HTERT RPE-1 (cell line): ENCODE measurements around the gene MAPKAP1.

Experiments used
- in situ Hi-C: fragments of 300-500 bp; cut with MboI; formaldehyde crosslinking; loops from 4 replicates; pipeline ENCODE4 v1.14.3; 2020; ENCODE audit warnings: low sequenced_read_pairs

MAPKAP1 gene

GRCh38 chr9:125436613-125437443 lies 270.2 kb downstream of the MAPKAP1 start:
- in situ Hi-C loops = no loop called here

DNA sequence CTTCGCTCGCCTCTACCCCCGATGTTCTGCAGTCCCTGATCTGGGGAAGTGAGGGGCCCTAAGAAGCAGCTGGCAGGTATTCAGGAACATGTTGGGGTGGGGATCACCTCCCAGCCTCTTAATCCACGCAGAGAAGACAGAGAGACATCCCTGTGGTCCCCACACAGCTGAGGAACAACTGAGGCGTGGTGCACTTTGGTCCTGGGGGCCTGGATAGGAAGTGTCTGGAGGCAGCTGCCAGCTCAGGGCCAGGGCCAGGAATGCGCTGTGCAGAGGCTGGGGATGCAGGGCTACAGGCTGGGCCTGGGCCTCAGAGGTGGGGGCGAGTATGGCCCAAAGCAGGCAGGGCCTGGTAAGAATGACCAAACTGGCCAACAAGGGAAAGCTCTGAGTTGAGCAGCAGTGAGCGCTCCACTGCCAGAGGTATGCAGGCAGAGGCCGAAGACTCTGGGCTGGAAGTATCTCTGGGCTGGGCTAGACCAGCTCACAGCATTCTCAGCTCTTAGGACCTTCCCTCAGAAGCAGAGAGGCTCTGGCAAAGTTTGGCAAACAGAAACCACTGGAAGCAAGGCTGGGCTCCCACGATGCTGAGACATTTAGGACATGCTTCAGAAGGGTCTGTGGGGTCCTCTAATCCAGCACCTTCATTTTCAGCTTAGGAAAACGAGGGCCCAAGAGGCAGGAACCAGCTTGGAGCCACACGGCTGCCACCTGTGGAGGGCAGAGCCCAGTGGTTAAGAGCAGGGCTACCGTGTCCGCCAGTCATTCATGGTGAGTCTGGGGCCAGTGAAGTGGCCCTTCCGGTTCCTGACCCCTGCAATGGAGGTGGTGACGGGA lies 271.0 kb downstream of the MAPKAP1 start:
- in situ Hi-C loops = no loop called here

DNA sequence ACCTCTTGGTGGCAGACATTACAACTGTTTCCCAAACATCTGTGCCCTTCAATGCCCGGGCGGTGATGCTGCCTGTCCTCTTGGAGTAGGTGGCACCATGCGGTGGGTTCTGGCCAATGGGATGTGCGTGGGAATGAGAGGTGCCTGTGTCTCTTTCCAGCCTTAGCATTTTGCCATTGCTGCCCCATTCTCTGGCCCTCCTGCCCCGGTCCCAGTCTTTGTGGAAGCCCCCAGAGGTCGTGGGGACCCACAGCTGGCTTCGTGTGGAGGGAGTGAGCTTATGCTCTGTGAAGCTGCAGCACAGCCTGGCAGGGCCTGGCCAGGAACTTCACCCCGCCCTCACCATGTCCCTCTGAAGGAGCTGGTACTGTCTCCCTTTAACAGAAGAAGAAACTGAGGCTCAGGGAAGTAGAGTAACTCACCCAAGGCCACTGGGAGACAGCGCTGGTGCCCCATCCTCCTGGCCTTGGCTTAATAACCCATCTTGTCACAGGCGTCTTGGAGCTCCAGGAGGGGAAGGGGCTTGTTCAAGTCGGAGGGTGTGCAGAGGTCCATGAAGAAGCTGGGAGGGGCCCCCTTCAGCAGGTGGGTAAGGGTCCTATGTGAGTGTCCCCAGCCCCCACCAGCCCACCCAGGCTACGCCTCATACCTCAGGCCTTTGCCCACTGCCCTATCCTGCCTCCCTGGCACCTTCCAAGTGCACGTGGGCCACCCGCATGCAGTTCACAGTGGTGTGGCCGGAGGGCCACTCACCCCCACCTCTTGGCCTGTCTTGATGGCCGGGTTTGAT lies 271.8 kb downstream of the MAPKAP1 start:
- in situ Hi-C loops = no loop called here

DNA sequence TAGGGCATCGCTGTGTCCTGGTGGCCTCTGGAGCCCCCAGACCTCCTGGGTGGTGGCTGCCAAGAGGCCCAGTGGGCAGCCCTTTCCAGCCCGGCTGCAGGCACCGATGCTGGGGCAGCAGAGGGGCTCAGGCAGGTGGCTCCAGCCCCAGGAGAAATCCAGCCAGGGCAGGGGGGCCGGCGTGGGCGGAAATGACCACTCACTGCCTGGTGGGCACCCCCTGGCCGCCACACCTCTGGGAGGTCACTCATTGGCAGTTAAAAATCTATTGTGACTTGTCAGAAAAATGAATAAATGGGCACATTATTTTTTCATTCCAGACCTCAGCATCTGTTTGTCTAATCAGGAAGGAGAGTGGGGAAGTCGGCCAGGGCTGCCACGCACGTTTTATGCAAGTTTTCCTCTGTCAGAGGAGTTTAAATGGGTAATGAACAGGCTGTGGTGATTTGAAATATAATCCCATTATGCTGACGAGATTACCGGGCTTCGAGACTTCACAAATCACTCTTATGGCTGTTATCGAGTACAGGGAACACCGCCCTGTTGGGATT lies 273.5 kb downstream of the MAPKAP1 start:
- in situ Hi-C loops = no loop called here

- in situ Hi-C loops = no loop called here
Observed at GRCh38 chr9:125432715-125433385, 274.2 kb downstream of the MAPKAP1 start.

GRCh38 chr9:125431741-125432271 lies 275.2 kb downstream of the MAPKAP1 start:
- in situ Hi-C loops = no loop called here

GRCh38 chr9:125431012-125431305 lies 276.0 kb downstream of the MAPKAP1 start:
- in situ Hi-C loops = no loop called here

- in situ Hi-C loops = no loop called here
Observed at GRCh38 chr9:125430161-125431011, 276.6 kb downstream of the MAPKAP1 start.

- in situ Hi-C loops = no loop called here
Observed at GRCh38 chr9:125429476-125430160, 277.4 kb downstream of the MAPKAP1 start.

DNA sequence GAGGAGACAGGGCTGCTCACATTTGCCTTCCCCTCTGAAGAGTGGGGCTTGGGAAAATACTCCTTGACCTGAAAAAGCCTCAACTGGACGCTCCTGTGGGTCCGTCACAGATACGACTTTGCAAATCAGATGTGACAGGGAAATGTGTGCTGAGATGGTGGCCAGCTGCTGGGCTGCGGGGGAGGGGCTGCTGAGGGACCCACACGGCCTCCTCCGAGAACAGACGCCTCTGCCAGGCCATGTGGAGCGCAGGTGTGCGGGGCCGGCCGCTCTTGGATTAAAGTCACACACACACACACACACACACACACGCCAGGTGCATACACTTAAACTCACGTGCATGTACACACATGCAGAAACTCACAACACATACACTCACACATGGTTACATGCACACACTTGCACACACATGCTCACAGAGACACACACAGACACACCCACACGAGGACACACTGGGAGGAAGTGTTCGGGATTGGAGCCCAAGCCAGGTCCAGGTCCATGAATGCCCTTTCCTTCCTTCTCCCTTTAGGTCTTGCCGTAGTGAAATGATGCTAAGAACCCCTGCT lies 278.0 kb downstream of the MAPKAP1 start:
- in situ Hi-C loops = no loop called here

GRCh38 chr9:125428060-125428901 lies 278.7 kb downstream of the MAPKAP1 start:
- in situ Hi-C loops = no loop called here

- in situ Hi-C loops = no loop called here
Observed at GRCh38 chr9:125427556-125427955, 279.5 kb downstream of the MAPKAP1 start.

GRCh38 chr9:125426926-125427325 lies 280.1 kb downstream of the MAPKAP1 start:
- in situ Hi-C loops = no loop called here

- in situ Hi-C loops = no loop called here
Observed at GRCh38 chr9:125425901-125426515, 281.0 kb downstream of the MAPKAP1 start.

- in situ Hi-C loops = no loop called here
Observed at GRCh38 chr9:125425170-125425897, 281.7 kb downstream of the MAPKAP1 start.

GRCh38 chr9:125423964-125424363 lies 283.0 kb downstream of the MAPKAP1 start:
- in situ Hi-C loops = no loop called here
